HG02642 (cell line): Measurements from ENCODE around the gene LRRC10B.

Source experiments
- ATAC-seq: cut with Tn5 transposase; IDR thresholded peaks from one replicate; pipeline ENCODE4 v1.9.1; 2021; ENCODE audit warnings: mild to moderate bottlenecking; ENCODE audit not compliant: unreplicated experiment, poor library complexity

The LRRC10B gene

GRCh38 chr11:61526956-61527731 lies 18.6 kb downstream of the LRRC10B start:
- ATAC-seq = no peak

GRCh38 chr11:61528114-61528513 lies 19.6 kb downstream of the LRRC10B start:
- no peak for ATAC-seq

GRCh38 chr11:61529537-61530225 lies 21.1 kb downstream of the LRRC10B start:
- ATAC-seq = no peak

GRCh38 chr11:61531044-61531443 lies 22.5 kb downstream of the LRRC10B start:
- no peak for ATAC-seq

- ATAC-seq = no peak
Measured at GRCh38 chr11:61532134-61533038, 23.8 kb downstream of the LRRC10B start.

GRCh38 chr11:61533039-61533375 lies 24.5 kb downstream of the LRRC10B start:
- no peak for ATAC-seq

- no peak for ATAC-seq
Measured at GRCh38 chr11:61533401-61533800, 24.9 kb downstream of the LRRC10B start.

- ATAC-seq = no peak
Measured at GRCh38 chr11:61534025-61534932, 25.7 kb downstream of the LRRC10B start.

- no peak for ATAC-seq
Measured at GRCh38 chr11:61534933-61535839, 26.6 kb downstream of the LRRC10B start.

- no peak for ATAC-seq
Measured at GRCh38 chr11:61535998-61536675, 27.6 kb downstream of the LRRC10B start.

- no peak for ATAC-seq
Measured at GRCh38 chr11:61536676-61537270, 28.2 kb downstream of the LRRC10B start.

GRCh38 chr11:61537326-61537725 lies 28.8 kb downstream of the LRRC10B start:
- no peak for ATAC-seq

- ATAC-seq = no peak
Measured at GRCh38 chr11:61538636-61538961, 30.1 kb downstream of the LRRC10B start.

- no peak for ATAC-seq
Measured at GRCh38 chr11:61539006-61539405, 30.5 kb downstream of the LRRC10B start.

GRCh38 chr11:61539831-61540357 lies 31.3 kb downstream of the LRRC10B start:
- no peak for ATAC-seq

GRCh38 chr11:61540528-61540927 lies 32.0 kb downstream of the LRRC10B start:
- no peak for ATAC-seq

GRCh38 chr11:61541598-61541997 lies 33.0 kb downstream of the LRRC10B start:
- no peak for ATAC-seq

GRCh38 chr11:61542024-61542461 lies 33.5 kb downstream of the LRRC10B start:
- ATAC-seq = no peak
